ENCODE data around the gene ARHGEF4. TPM values are rescaled to one million over a fixed set of nuclear protein-coding genes. Genes with fewer than 3 reads are reported as not detected.

ARHGEF4 gene
- total RNA-seq, 1 experiment from 2014 or later = 12.6 TPM

- H3K79me2 ChIP-seq (ENCODE audit: insufficient read depth, low read length) = peaks cover 30% of the 10 kb centered on the region
- no peak overlapping the region for H3T11ph ChIP-seq (ENCODE audit: low read length)
- H2AFZ ChIP-seq (ENCODE audit: low read length) = no peak overlapping the region
- H3K14ac ChIP-seq (ENCODE audit: insufficient read depth, low read length) = no peak overlapping the region
- H2BK5ac ChIP-seq (ENCODE audit: insufficient read length, low read length) = no peak overlapping the region
- H3K4ac ChIP-seq (ENCODE audit: low read depth, low read length) = no peak overlapping the region
- no peak overlapping the region for H3K56ac ChIP-seq (ENCODE audit: insufficient read length, low read depth, low read length)
- peaks cover 10% of the 10 kb centered on the region for H3K79me1 ChIP-seq (ENCODE audit: insufficient read depth, low read depth, low read length, poor library complexity, severe bottlenecking)
- no peak overlapping the region for H4K5ac ChIP-seq (ENCODE audit: insufficient read length, low read depth, low read length)
- no peak overlapping the region for H2BK15ac ChIP-seq (ENCODE audit: low read depth, low read length)
- H2AK5ac ChIP-seq (ENCODE audit: insufficient read length, low read length) = no peak overlapping the region
- Mint-ChIP-seq H3K36me3 (ENCODE audit: insufficient read depth in 1 of 3, low read depth in 3 of 3) (peaks cover 58 to 80% (median 75%) of the 10 kb centered on the region in 3 experiments), H3K4me3 (no peak overlapping the region), H3K9me3 (no peaks in the 10 kb centered on the region), H3K27me3 (ENCODE audit: low read depth) (no peaks in the 10 kb centered on the region; the same call in 1 of the 2 replicates), H3K27ac (peak overlapping the region in 1 of 3 experiments; percentile 85; a peak in 2 of 7 replicates), H3K4me1 (peaks cover 19% of the 10 kb centered on the region in 2 experiments)
- no peak overlapping the region for H2BK120ac ChIP-seq (ENCODE audit: low read depth, low read length, poor library complexity, severe bottlenecking)
- H3K23ac ChIP-seq (ENCODE audit: insufficient read length, low read depth, low read length) = no peak overlapping the region
- H4K91ac ChIP-seq (ENCODE audit: insufficient read length, low read depth, low read length) = no peak overlapping the region
- H4K20me1 ChIP-seq (ENCODE audit: control insufficient read depth, insufficient read depth, insufficient read length) = no peaks in the 10 kb centered on the region
- no peak overlapping the region for H3K27ac ChIP-seq (ENCODE audit: insufficient read length, low read depth, low read length)
- no peak overlapping the region for H2BK20ac ChIP-seq (ENCODE audit: low read depth, low read length, poor library complexity, severe bottlenecking)
- H2BK12ac ChIP-seq (ENCODE audit: insufficient read length, low read depth, low read length) = no peak overlapping the region
- WGBS (ENCODE audit: extremely low coverage, insufficient read length, low lambda C conversion rate) = no CpG with 5 or more reads among the region's 4 CpGs
- no peak for DNase-seq
- no peaks in the 10 kb centered on the region for H3K9me3 ChIP-seq (ENCODE audit: control insufficient read depth, low read depth, low read length)
- H4K8ac ChIP-seq (replicated peaks; ENCODE audit: insufficient read length, low read depth, low read length) = no peak overlapping the region
- no peaks in the 10 kb centered on the region for H3K27me3 ChIP-seq (ENCODE audit: insufficient read depth, low read length)
- no peaks in the 10 kb centered on the region for H3K4me1 ChIP-seq (ENCODE audit: insufficient read depth, low read length)
- H3K9ac ChIP-seq (ENCODE audit: extremely low read depth, insufficient read length, low read length) = no peak overlapping the region
- H3K4me2 ChIP-seq (ENCODE audit: insufficient read depth, insufficient read length, low read length) = no peak overlapping the region
- TF ChIP-seq CTCF (conservative IDR thresholded peaks at IDR 0.05) = no peak
- H3K23me2 ChIP-seq (ENCODE audit: insufficient read length, low read depth, low read length, poor library complexity, severe bottlenecking) = no peaks in the 10 kb centered on the region
- H3K18ac ChIP-seq (ENCODE audit: insufficient read length, low read depth, low read length) = no peak overlapping the region
Measured at GRCh38 chr2:131081190-131081589, 244.5 kb downstream of the ARHGEF4 start.
